ENCODE measurements around the gene GRID2IP.
"Not testable (repeated sequence)": the region's sequence is repeated elsewhere in the genome, so short reads cannot be mapped to it uniquely, and the experiment has no call there.

The GRID2IP gene

DNA sequence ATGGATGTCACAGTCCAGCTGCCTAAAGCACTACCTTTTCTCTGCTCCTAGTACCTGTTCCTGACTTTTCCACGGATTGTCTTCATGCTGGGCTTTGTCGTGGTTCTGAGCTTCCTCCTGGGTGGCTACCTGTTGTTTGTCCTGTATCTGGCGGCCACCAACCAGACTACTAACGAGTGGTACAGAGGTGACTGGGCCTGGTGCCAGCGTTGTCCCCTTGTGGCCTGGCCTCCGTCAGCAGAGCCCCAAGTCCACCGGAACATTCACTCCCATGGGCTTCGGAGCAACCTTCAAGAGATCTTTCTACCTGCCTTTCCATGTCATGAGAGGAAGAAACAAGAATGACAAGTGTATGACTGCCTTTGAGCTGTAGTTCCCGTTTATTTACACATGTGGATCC, 37.3 kb upstream of the GRID2IP start:
- no peak overlapping the region for H3K4me3 ChIP-seq (ENCODE audit: low read length)
- H3K36me3 ChIP-seq (ENCODE audit: control insufficient read depth, insufficient read depth, low read length), result no peaks in the 10 kb centered on the region
- WGBS (ENCODE audit: extremely low coverage, insufficient coverage, low lambda C conversion rate), result no CpG with 5 or more reads among the region's 9 CpGs
- no peak overlapping the region for H2BK15ac ChIP-seq (replicated peaks; ENCODE audit: low read depth)
- H3K4me2 ChIP-seq (ENCODE audit: low read length), result no peak overlapping the region
- H3K9ac ChIP-seq (ENCODE audit: low read length), result no peak overlapping the region
- H3K79me1 ChIP-seq (ENCODE audit: low read length), result no peaks in the 10 kb centered on the region
- no peak for DNase-seq
- H3K4ac ChIP-seq (ENCODE audit: low read depth, low read length), result no peak overlapping the region
- no peak overlapping the region for H4K5ac ChIP-seq (ENCODE audit: low read length)
- no peak overlapping the region for H3K56ac ChIP-seq (ENCODE audit: low read length)
- H3K4me1 ChIP-seq (ENCODE audit: control insufficient read depth, low read depth, low read length), result no peaks in the 10 kb centered on the region
- no peak overlapping the region for H2BK120ac ChIP-seq (ENCODE audit: low read depth, low read length)
- no peak overlapping the region for H3K18ac ChIP-seq (ENCODE audit: low read length)
- no peak overlapping the region for H3K27ac ChIP-seq (ENCODE audit: low read depth, low read length)
- H2BK5ac ChIP-seq (ENCODE audit: low read length), result no peak overlapping the region
- H3K79me2 ChIP-seq (ENCODE audit: control insufficient read depth, insufficient read depth, low read length), result no peaks in the 10 kb centered on the region
- H2AK5ac ChIP-seq (ENCODE audit: low read length), result no peak overlapping the region
- no peaks in the 10 kb centered on the region for H3K27me3 ChIP-seq (ENCODE audit: insufficient read depth, low read length, poor library complexity)
- no peak overlapping the region for H4K8ac ChIP-seq (ENCODE audit: low read depth, low read length)
- H3K23ac ChIP-seq (ENCODE audit: low read length), result no peak overlapping the region

DNA sequence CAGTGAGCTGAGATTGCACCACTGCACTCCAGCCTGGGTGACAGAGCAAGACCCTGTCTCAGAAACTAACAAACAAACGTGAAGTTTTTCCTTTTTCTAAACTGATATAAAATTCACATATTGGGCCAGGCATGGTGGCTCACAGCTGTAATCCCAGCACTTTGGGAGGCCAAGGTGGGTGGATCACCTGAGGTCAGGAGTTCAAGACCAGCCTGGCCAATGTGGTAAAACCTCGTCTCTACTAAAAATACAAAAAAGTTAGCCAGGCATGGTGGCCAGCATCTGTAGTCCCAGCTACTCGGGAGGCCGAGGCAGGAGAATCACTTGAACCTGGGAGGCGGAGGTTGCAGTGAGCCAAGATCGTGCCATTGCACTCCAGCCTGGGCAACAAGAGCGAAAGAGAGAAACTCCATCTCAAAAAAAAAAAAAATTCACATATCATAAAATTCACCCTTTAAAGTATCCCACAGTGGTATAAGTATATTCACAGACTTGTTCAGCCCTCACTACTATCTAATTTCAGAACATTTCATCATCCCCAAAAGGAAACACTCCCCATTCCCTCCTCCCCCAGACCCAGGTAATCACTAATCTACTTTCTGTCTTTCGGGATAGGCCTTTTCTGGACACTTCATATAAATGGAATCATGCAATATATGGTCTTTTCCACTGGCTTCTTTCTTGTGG, 34.6 kb upstream of the GRID2IP start:
- H2AK5ac ChIP-seq (ENCODE audit: low read length); DNase-seq; H3K27me3 ChIP-seq (ENCODE audit: insufficient read depth, low read length, poor library complexity); H3K36me3 ChIP-seq (ENCODE audit: control insufficient read depth, insufficient read depth, low read length); H3K4ac ChIP-seq (ENCODE audit: low read depth, low read length); H3K79me2 ChIP-seq (ENCODE audit: control insufficient read depth, insufficient read depth, low read length); H3K56ac ChIP-seq (ENCODE audit: low read length); H3K18ac ChIP-seq (ENCODE audit: low read length); H3K4me2 ChIP-seq (ENCODE audit: low read length); H2BK5ac ChIP-seq (ENCODE audit: low read length); H2BK15ac ChIP-seq (replicated peaks; ENCODE audit: low read depth); H3K79me1 ChIP-seq (ENCODE audit: low read length); H3K23ac ChIP-seq (ENCODE audit: low read length); H2BK120ac ChIP-seq (ENCODE audit: low read depth, low read length); H3K4me1 ChIP-seq (ENCODE audit: control insufficient read depth, low read depth, low read length); H4K8ac ChIP-seq (ENCODE audit: low read depth, low read length); H3K4me3 ChIP-seq (ENCODE audit: low read length); H3K9ac ChIP-seq (ENCODE audit: low read length); H3K27ac ChIP-seq (ENCODE audit: low read depth, low read length); H4K5ac ChIP-seq (ENCODE audit: low read length): not testable (repeated sequence)
- WGBS (ENCODE audit: extremely low coverage, insufficient coverage, low lambda C conversion rate), result no CpG with 5 or more reads among the region's 8 CpGs

- Histone ChIP-seq H3K79me1 (ENCODE audit: low read length) (no peaks in the 10 kb centered on the region), H3K56ac (ENCODE audit: low read length) (no peak overlapping the region), H3K4me1 (ENCODE audit: control insufficient read depth, low read depth, low read length) (no peaks in the 10 kb centered on the region), H2BK5ac (ENCODE audit: low read length) (no peak overlapping the region), H3K23ac (ENCODE audit: low read length) (no peak overlapping the region), H3K18ac (ENCODE audit: low read length) (no peak overlapping the region), H2BK120ac (ENCODE audit: low read depth, low read length) (no peak overlapping the region), H3K4me3 (ENCODE audit: low read length) (no peak overlapping the region), H4K8ac (ENCODE audit: low read depth, low read length) (no peak overlapping the region), H3K27me3 (ENCODE audit: insufficient read depth, low read length, poor library complexity) (no peaks in the 10 kb centered on the region), H4K5ac (ENCODE audit: low read length) (no peak overlapping the region), H3K36me3 (ENCODE audit: control insufficient read depth, insufficient read depth, low read length) (peaks cover 3% of the 10 kb centered on the region), H3K9ac (ENCODE audit: low read length) (no peak overlapping the region), H2BK15ac (replicated peaks; ENCODE audit: low read depth) (no peak overlapping the region), H2AK5ac (ENCODE audit: low read length) (no peak overlapping the region), H3K79me2 (ENCODE audit: control insufficient read depth, insufficient read depth, low read length) (no peaks in the 10 kb centered on the region), H3K4me2 (ENCODE audit: low read length) (no peak overlapping the region), H3K27ac (ENCODE audit: low read depth, low read length) (no peak overlapping the region), H3K4ac (ENCODE audit: low read depth, low read length) (no peak overlapping the region)
- DNase-seq, result peak; percentile 78
- WGBS (ENCODE audit: extremely low coverage, insufficient coverage, low lambda C conversion rate), result no CpG with 5 or more reads among the region's 4 CpGs
Observed at GRCh38 chr7:6579446-6579845, 28.2 kb upstream of the GRID2IP start.

DNA sequence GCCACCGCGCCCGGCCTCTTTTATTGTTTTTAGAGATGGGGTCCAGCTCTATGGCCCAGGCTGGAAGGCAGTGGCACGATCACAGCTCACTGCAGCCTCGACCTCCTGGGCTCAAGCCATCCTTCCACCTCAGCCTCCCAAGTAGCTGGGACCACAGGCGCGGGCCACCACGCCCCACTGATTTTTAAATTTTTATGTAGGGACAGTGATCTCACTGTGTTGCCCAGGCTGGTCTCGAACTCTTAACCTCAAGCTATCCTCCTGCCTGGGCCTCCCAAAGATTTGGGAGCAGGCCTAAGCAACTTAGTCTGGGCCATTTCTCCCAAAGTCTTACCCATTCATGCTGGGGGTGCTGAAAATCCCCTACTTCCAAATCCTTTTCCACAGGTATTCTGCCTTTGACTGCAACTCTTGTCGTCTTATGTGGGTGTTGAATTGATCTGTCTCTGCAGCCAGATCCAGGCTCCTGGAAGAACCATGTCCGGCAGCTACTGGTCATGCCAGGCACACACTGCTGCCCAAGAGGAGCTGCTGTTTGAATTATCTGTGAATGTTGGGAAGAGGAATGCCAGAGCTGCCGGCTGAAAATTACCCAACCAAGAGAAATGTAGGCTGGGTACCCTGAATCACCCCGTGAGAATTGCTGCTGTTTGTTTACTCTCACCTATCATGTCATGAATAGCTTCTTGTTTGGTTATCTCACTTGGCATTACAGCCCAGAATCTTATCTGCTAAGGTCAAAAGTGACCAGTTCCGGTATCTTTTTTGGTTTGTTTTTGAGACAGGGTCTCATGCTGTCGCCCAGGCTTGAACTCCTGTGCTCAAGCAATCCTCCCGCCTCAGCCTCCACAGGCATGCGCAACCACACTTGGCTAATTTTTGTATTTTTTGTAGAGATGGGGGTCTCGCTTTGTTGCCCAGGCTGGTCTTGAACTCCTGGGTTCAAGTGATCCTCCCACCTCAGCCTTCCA, 27.1 kb upstream of the GRID2IP start:
- Histone ChIP-seq H3K27ac (ENCODE audit: low read depth, low read length) (no peak overlapping the region), H2BK5ac (ENCODE audit: low read length) (no peak overlapping the region), H3K56ac (ENCODE audit: low read length) (no peak overlapping the region), H4K8ac (ENCODE audit: low read depth, low read length) (no peak overlapping the region), H3K4me3 (ENCODE audit: low read length) (no peak overlapping the region), H3K79me2 (ENCODE audit: control insufficient read depth, insufficient read depth, low read length) (no peaks in the 10 kb centered on the region), H4K5ac (ENCODE audit: low read length) (no peak overlapping the region), H3K9ac (ENCODE audit: low read length) (no peak overlapping the region), H3K18ac (ENCODE audit: low read length) (no peak overlapping the region), H3K27me3 (ENCODE audit: insufficient read depth, low read length, poor library complexity) (no peaks in the 10 kb centered on the region), H3K4me2 (ENCODE audit: low read length) (no peak overlapping the region), H3K79me1 (ENCODE audit: low read length) (no peaks in the 10 kb centered on the region), H3K23ac (ENCODE audit: low read length) (no peak overlapping the region), H3K36me3 (ENCODE audit: control insufficient read depth, insufficient read depth, low read length) (peaks cover 3% of the 10 kb centered on the region), H2BK15ac (replicated peaks; ENCODE audit: low read depth) (no peak overlapping the region), H3K4ac (ENCODE audit: low read depth, low read length) (no peak overlapping the region), H2BK120ac (ENCODE audit: low read depth, low read length) (no peak overlapping the region), H3K4me1 (ENCODE audit: control insufficient read depth, low read depth, low read length) (no peaks in the 10 kb centered on the region), H2AK5ac (ENCODE audit: low read length) (no peak overlapping the region)
- WGBS (ENCODE audit: extremely low coverage, insufficient coverage, low lambda C conversion rate), result no CpG with 5 or more reads among the region's 18 CpGs
- DNase-seq, result peak; percentile 61

GRCh38 chr7:6577369-6578113, 26.3 kb upstream of the GRID2IP start, which contains the start of gene ZDHHC4:
TSS of gene ZDHHC4 (plus strand) at chr7:6577454. CDS start at chr7:6580562, 3,108 bp downstream.
- peaks cover 3% of the 10 kb centered on the region for H3K36me3 ChIP-seq (ENCODE audit: control insufficient read depth, insufficient read depth, low read length)
- peak within 1 kb of the TSS; percentile 94 for H3K56ac ChIP-seq (ENCODE audit: low read length)
- DNase-seq, result peak; percentile 90
- H3K9ac ChIP-seq (ENCODE audit: low read length), result peak within 1 kb of the TSS; percentile 91
- WGBS (ENCODE audit: extremely low coverage, insufficient coverage, low lambda C conversion rate), result no CpG with 5 or more reads among the region's 51 CpGs
- peak within 1 kb of the TSS; percentile 80 for H3K27ac ChIP-seq (ENCODE audit: low read depth, low read length)
- peak within 1 kb of the TSS; percentile 62 for H3K18ac ChIP-seq (ENCODE audit: low read length)
- H4K8ac ChIP-seq (ENCODE audit: low read depth, low read length), result peak within 1 kb of the TSS; percentile 59
- H3K4me1 ChIP-seq (ENCODE audit: control insufficient read depth, low read depth, low read length), result no peaks in the 10 kb centered on the region
- no peak within 1 kb of the TSS for H3K23ac ChIP-seq (ENCODE audit: low read length)
- H2BK5ac ChIP-seq (ENCODE audit: low read length), result peak within 1 kb of the TSS; percentile 74
- no peaks in the 10 kb centered on the region for H3K79me1 ChIP-seq (ENCODE audit: low read length)
- peak within 1 kb of the TSS; percentile 67 for H3K4me3 ChIP-seq (ENCODE audit: low read length)
- no peak within 1 kb of the TSS for H4K5ac ChIP-seq (ENCODE audit: low read length)
- H3K4me2 ChIP-seq (ENCODE audit: low read length), result peak within 1 kb of the TSS; percentile 71
- no peaks in the 10 kb centered on the region for H3K27me3 ChIP-seq (ENCODE audit: insufficient read depth, low read length, poor library complexity)
- H2AK5ac ChIP-seq (ENCODE audit: low read length), result no peak within 1 kb of the TSS
- H3K4ac ChIP-seq (ENCODE audit: low read depth, low read length), result peak within 1 kb of the TSS; percentile 60
- no peak within 1 kb of the TSS for H2BK15ac ChIP-seq (replicated peaks; ENCODE audit: low read depth)
- H2BK120ac ChIP-seq (ENCODE audit: low read depth, low read length), result no peak within 1 kb of the TSS
- H3K79me2 ChIP-seq (ENCODE audit: control insufficient read depth, insufficient read depth, low read length), result no peaks in the 10 kb centered on the region
